ENCODE measurements around the gene CDYL2.

GRCh38 chr16:80809366-80809765, 5.0 kb upstream of the CDYL2 start:
- TF ChIP-seq, protein P1, sequence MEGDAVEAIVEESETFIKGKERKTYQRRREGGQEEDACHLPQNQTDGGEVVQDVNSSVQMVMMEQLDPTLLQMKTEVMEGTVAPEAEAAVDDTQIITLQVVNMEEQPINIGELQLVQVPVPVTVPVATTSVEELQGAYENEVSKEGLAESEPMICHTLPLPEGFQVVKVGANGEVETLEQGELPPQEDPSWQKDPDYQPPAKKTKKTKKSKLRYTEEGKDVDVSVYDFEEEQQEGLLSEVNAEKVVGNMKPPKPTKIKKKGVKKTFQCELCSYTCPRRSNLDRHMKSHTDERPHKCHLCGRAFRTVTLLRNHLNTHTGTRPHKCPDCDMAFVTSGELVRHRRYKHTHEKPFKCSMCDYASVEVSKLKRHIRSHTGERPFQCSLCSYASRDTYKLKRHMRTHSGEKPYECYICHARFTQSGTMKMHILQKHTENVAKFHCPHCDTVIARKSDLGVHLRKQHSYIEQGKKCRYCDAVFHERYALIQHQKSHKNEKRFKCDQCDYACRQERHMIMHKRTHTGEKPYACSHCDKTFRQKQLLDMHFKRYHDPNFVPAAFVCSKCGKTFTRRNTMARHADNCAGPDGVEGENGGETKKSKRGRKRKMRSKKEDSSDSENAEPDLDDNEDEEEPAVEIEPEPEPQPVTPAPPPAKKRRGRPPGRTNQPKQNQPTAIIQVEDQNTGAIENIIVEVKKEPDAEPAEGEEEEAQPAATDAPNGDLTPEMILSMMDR (IDR thresholded peaks at IDR 0.05): no peak
- no peak for TF ChIP-seq EZH2phosphoT487 (IDR thresholded peaks at IDR 0.05)
